Measurements from ENCODE around the gene NR6A1. TPM values are rescaled to one million over a fixed set of nuclear protein-coding genes. Genes with fewer than 3 reads are reported as not detected.

Gene NR6A1
- total RNA-seq, 2 donors from 2014 or later: 0.71 to 4.6 TPM

DNA sequence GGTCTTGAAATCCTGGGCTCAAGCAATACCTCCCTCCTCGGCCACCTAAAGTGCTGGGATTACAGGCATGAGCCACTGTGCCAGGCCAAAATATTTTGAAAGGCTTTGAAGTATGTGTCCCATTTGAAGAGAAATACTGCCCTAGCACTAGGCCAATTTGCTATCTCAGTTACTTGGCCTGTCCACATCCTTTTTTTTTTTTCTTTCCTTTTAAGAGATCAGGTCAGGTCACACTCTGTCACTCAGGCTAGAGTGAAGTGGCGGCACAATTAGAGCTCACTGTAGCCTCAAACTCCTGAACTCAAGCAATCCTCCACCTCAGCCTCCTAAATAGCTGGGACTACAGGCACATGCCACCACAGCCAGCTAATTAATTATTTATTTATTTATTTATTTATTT lies 84.2 kb downstream of the NR6A1 start:
- Histone ChIP-seq H3K4me1 (ENCODE audit: control insufficient read depth in 1 of 2, low read depth in 2 of 2) (peaks cover 0 to 12% of the 10 kb centered on the region in 2 donors), H3K36me3 (no peaks in the 10 kb centered on the region), H3K27ac (no peak overlapping the region), H3K27me3 (replicated peaks; ENCODE audit: insufficient read depth) (no peaks in the 10 kb centered on the region), H3K4me3 (no peak overlapping the region), H3K9me3 (no peaks in the 10 kb centered on the region)
- ATAC-seq (ENCODE audit: insufficient number of reproducible peaks, low FRiP score, low read depth): no peak
- no peak for DNase-seq (ENCODE audit: low spot score)
- TF ChIP-seq, protein P1, sequence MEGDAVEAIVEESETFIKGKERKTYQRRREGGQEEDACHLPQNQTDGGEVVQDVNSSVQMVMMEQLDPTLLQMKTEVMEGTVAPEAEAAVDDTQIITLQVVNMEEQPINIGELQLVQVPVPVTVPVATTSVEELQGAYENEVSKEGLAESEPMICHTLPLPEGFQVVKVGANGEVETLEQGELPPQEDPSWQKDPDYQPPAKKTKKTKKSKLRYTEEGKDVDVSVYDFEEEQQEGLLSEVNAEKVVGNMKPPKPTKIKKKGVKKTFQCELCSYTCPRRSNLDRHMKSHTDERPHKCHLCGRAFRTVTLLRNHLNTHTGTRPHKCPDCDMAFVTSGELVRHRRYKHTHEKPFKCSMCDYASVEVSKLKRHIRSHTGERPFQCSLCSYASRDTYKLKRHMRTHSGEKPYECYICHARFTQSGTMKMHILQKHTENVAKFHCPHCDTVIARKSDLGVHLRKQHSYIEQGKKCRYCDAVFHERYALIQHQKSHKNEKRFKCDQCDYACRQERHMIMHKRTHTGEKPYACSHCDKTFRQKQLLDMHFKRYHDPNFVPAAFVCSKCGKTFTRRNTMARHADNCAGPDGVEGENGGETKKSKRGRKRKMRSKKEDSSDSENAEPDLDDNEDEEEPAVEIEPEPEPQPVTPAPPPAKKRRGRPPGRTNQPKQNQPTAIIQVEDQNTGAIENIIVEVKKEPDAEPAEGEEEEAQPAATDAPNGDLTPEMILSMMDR (IDR thresholded peaks at IDR 0.05): no peak

DNA sequence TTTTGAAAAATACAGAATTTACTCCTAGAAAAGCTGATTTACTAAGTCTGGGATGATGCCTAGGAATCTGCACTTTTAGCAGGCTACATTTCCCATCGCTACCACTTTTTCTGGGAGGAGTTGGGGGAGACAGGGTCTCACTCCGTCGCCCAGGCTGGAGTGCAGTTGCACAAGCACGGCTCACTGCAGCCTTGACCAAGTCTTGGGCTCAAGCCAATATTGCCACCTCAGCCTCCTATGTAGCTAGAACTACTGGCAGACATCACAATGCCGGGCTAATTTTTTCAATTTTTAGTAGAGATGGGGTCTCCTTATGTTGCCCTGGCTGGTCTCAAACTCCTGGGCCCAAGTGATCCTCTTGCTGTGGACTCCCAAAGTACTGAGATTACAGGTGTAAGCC lies 85.9 kb downstream of the NR6A1 start:
- no peaks in the 10 kb centered on the region for H3K27me3 ChIP-seq (replicated peaks; ENCODE audit: insufficient read depth)
- H3K4me1 ChIP-seq (ENCODE audit: control insufficient read depth in 1 of 2, low read depth in 2 of 2): peaks cover 0 to 12% of the 10 kb centered on the region in 2 donors
- no peak overlapping the region for H3K27ac ChIP-seq
- TF ChIP-seq, protein P1 (IDR thresholded peaks at IDR 0.05): no peak
- ATAC-seq (ENCODE audit: insufficient number of reproducible peaks, low FRiP score, low read depth) (no peak), DNase-seq (ENCODE audit: low spot score) (no peak)
- no peaks in the 10 kb centered on the region for H3K36me3 ChIP-seq
- H3K4me3 ChIP-seq: no peak overlapping the region
- no peaks in the 10 kb centered on the region for H3K9me3 ChIP-seq

DNA sequence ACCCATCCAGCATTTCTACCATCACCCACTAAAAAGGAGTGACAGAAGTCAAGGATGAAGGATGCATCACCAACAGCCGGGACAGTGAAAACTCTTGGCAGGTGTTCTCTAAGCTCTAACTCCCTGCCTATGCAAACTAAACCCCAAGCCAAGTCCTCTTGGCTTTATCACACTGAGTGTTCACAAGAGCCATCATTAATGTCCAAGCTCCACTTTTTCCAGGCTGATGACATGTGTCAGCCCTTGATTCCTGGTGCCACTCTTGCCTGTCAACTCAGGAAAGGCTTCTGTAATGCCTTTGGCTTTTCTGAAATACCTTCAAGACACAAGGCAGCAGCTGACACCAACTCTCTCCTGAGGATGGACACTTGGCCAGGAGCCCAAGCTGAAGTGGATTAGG lies 86.9 kb downstream of the NR6A1 start:
- Histone ChIP-seq H3K4me3 (no peak overlapping the region), H3K4me1 (ENCODE audit: control insufficient read depth in 1 of 2, low read depth in 2 of 2) (peaks cover 0 to 12% of the 10 kb centered on the region in 2 donors), H3K27ac (no peak overlapping the region), H3K36me3 (no peaks in the 10 kb centered on the region), H3K27me3 (replicated peaks; ENCODE audit: insufficient read depth) (no peaks in the 10 kb centered on the region), H3K9me3 (no peaks in the 10 kb centered on the region)
- TF ChIP-seq, protein P1 (IDR thresholded peaks at IDR 0.05): no peak
- ATAC-seq (ENCODE audit: insufficient number of reproducible peaks, low FRiP score, low read depth) (no peak), DNase-seq (ENCODE audit: low spot score) (no peak)

DNA sequence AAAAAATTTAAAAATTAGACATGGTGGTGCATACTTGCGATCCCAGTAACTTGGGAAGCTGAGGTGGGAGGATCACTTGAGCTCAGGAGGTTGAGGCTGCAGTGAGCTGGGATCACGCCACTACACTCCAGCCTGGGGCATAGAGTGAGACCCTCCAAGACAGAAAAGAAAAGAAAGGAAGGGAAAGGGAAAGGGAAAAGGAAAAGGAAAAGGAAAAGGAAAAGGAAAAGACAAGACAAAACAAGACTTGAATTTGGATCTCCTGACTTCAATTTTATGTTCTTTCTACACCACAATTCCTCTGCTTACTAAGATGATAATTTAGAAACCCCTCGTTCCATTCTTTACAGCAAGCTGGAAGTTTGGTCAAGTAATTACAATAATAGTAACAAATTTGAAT lies 88.1 kb downstream of the NR6A1 start:
- ATAC-seq (ENCODE audit: insufficient number of reproducible peaks, low FRiP score, low read depth): no peak
- TF ChIP-seq, protein P1 (IDR thresholded peaks at IDR 0.05): no peak
- H3K4me3 ChIP-seq: no peak overlapping the region
- H3K27ac ChIP-seq: no peak overlapping the region
- H3K36me3 ChIP-seq: no peaks in the 10 kb centered on the region
- peaks cover 0 to 13% of the 10 kb centered on the region in 2 donors for H3K4me1 ChIP-seq (ENCODE audit: control insufficient read depth in 1 of 2, low read depth in 2 of 2)
- no peak for DNase-seq (ENCODE audit: low spot score)
- no peaks in the 10 kb centered on the region for H3K27me3 ChIP-seq (replicated peaks; ENCODE audit: insufficient read depth)
- no peaks in the 10 kb centered on the region for H3K9me3 ChIP-seq

DNA sequence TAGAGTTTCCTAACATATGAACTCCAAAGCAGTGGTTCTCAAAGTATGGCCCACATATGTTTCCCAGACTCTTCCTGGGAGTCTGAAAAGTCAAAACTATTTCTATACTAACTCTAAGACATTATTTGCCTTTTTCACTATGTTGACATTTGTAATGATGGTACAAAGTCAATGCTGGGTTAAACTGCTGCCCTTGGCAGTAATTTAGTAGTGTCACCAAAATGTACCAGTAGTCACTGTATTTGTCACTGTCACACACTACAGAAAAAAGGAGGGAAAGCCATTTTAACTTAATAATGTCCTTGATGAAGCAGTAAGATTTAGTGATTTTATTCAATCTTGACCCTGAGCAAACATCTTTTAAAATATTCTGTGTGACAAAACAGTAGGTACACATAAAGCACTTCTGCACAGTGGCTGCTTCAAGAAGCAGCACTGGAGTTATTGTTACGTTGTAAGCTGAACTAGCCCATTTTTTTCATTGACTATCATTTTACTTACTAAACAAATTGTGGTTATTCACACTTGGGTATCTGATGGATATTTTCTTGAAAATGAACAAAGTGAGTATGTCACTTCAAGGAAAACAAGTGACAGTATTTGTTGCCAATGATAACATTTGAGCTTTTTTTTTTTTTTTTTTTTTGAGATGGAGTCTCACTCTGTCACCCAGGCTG lies 90.3 kb downstream of the NR6A1 start:
- H3K27ac ChIP-seq: no peak overlapping the region
- ATAC-seq (ENCODE audit: insufficient number of reproducible peaks, low FRiP score, low read depth) (no peak), DNase-seq (ENCODE audit: low spot score) (no peak)
- H3K9me3 ChIP-seq: no peaks in the 10 kb centered on the region
- no peaks in the 10 kb centered on the region for H3K36me3 ChIP-seq
- TF ChIP-seq, protein P1 (IDR thresholded peaks at IDR 0.05): no peak
- no peak overlapping the region for H3K4me3 ChIP-seq
- H3K4me1 ChIP-seq (ENCODE audit: control insufficient read depth in 1 of 2, low read depth in 2 of 2): peaks cover 2 to 33% of the 10 kb centered on the region in 2 donors
- H3K27me3 ChIP-seq (replicated peaks; ENCODE audit: insufficient read depth): no peaks in the 10 kb centered on the region

Data from thoracic aorta (tissue), 2 donors.